GM23338 (cell line): Measurements from ENCODE around the gene RADIL. TPM values are rescaled to one million over a fixed set of nuclear protein-coding genes. Genes with fewer than 3 reads are reported as not detected.

Experiments
- CREB1 ChIP-seq: fragments of 250-450 bp; sonication (Bioruptor Pico); IDR thresholded peaks from 2 replicates; pipeline ENCODE4 v1.5.0; 2020; ENCODE audit warnings: low read depth, mild to moderate bottlenecking, moderate library complexity
- CTCF ChIP-seq, 2 experiments: fragments of 200-600 bp in 1 of 2; sonication (generic) in 1 of 2; conservative IDR thresholded peaks; 2 replicates each; pipeline versions ENCODE4 v1.5.1 to v1.6.1; 2016 to 2017; ENCODE audit warnings: antibody characterized with exemption in 2 of 2, low read depth in 2 of 2, mild to moderate bottlenecking in 2 of 2, moderate library complexity in 1 of 2
- ETS1 ChIP-seq: IDR thresholded peaks from 2 replicates; pipeline ENCODE4 v1.6.1; 2016; ENCODE audit warnings: antibody characterized with exemption
- JUNB ChIP-seq: IDR thresholded peaks from one replicate; pipeline ENCODE4 v1.6.1; 2016; ENCODE audit warnings: antibody characterized with exemption; ENCODE audit not compliant: unreplicated experiment
- POLR2AphosphoS5 ChIP-seq: IDR thresholded peaks from 2 replicates; pipeline ENCODE4 v1.6.1; 2016; ENCODE audit warnings: antibody characterized with exemption, low read depth
- STAT1 ChIP-seq: IDR thresholded peaks from one replicate; pipeline ENCODE4 v1.6.1; 2016; ENCODE audit warnings: antibody characterized with exemption; ENCODE audit not compliant: unreplicated experiment
- ZNF331 ChIP-seq: fragments of 250-450 bp; sonication (Bioruptor Pico); IDR thresholded peaks from 2 replicates; pipeline ENCODE4 v1.5.0; 2020; ENCODE audit warnings: low read depth, mild to moderate bottlenecking, moderate library complexity
- ZNF462 ChIP-seq: fragments of 250-450 bp; sonication (Bioruptor Pico); IDR thresholded peaks from 2 replicates; pipeline ENCODE4 v1.5.0; 2020; ENCODE audit warnings: mild to moderate bottlenecking, moderate library complexity
- polyA plus RNA-seq: library from polyadenylated mRNA; unstranded; fragments of >200 nt; fragmentation: Nextera tagmentation; extraction: Ambion mirVana; gene quantifications from 2 replicates; pipeline ENCODE4 v1.2.1, GENCODE V29; 2016
- total RNA-seq: library from RNA; depleted of rRNA; stranded (reverse); fragments of >200 nt; shearing (Covaris generic); gene quantifications from 2 replicates; pipeline ENCODE4 v1.2.3, GENCODE V29; 2014

Gene RADIL
- total and polyA plus RNA-seq, 2 experiments from 2014 or later: 4.3 to 9.8 TPM

- no peak for TF ChIP-seq ZNF462 (CRISPR knock-in tag)
- no peak for TF ChIP-seq JUNB
- no peak for TF ChIP-seq ZNF331
- no peak for TF ChIP-seq STAT1
- TF ChIP-seq CTCF (conservative IDR thresholded peaks at IDR 0.05; ENCODE audit: low read depth in 2 of 2): no peak
- TF ChIP-seq CREB1 (CRISPR knock-in tag): no peak
- no peak for TF ChIP-seq POLR2AphosphoS5
- no peak for TF ChIP-seq ETS1
These were observed 83.8 kb downstream of the RADIL start (continued) for GRCh38 chr7:4799508-4800268.
